ENCODE results near the gene CD300LG.
"Not testable (repeated sequence)": the region's sequence is repeated elsewhere in the genome, so short reads cannot be mapped to it uniquely, and the experiment has no call there.

Gene CD300LG

DNA sequence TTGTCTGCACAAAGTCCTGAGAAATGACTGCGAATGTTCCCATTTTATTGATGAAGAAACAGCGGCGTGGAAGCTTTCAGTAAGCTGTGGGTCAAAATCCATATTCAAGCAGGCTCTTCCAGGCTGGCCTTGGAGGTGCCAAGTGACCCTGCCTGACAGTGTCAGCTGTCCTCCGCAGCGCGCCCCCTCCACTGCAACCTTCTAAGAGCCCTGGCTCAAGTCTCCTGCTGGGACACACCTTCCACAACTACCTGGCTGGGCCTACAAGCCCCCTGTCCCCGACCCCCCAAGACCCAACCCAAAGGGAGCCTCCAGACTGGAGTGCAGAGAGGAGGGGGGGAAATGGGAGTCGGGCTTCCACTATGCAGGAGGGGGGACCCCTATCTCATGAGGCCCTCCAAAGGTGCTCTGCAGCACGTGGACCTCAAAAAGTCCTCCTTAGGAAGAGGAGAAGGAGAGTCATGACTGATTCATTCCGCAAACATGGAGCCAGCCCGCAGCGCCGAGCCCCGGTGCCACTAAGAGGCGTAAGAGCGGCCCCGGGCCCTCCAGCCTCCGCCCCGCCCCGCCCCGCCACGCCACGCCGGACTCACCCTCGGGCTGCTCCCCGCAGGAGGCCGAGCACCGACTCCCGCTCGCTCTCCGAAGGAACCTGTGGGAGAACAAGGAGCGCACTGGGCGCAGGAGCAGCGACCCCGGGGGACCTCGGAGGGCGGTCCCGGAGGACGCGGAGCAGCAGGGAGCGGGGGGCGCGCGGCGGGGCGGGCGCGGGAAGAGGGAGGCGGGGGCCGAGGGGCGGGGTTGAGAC is 14.6 kb upstream of the CD300LG start:
- TF ChIP-seq, protein P1, sequence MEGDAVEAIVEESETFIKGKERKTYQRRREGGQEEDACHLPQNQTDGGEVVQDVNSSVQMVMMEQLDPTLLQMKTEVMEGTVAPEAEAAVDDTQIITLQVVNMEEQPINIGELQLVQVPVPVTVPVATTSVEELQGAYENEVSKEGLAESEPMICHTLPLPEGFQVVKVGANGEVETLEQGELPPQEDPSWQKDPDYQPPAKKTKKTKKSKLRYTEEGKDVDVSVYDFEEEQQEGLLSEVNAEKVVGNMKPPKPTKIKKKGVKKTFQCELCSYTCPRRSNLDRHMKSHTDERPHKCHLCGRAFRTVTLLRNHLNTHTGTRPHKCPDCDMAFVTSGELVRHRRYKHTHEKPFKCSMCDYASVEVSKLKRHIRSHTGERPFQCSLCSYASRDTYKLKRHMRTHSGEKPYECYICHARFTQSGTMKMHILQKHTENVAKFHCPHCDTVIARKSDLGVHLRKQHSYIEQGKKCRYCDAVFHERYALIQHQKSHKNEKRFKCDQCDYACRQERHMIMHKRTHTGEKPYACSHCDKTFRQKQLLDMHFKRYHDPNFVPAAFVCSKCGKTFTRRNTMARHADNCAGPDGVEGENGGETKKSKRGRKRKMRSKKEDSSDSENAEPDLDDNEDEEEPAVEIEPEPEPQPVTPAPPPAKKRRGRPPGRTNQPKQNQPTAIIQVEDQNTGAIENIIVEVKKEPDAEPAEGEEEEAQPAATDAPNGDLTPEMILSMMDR (conservative IDR thresholded peaks at IDR 0.05; ENCODE audit: low read depth, low read length): no peak
- no peak for DNase-seq (ENCODE audit: low read depth)
- H3K4me3 ChIP-seq (ENCODE audit: low read length): peak overlapping the region; percentile 53

DNA sequence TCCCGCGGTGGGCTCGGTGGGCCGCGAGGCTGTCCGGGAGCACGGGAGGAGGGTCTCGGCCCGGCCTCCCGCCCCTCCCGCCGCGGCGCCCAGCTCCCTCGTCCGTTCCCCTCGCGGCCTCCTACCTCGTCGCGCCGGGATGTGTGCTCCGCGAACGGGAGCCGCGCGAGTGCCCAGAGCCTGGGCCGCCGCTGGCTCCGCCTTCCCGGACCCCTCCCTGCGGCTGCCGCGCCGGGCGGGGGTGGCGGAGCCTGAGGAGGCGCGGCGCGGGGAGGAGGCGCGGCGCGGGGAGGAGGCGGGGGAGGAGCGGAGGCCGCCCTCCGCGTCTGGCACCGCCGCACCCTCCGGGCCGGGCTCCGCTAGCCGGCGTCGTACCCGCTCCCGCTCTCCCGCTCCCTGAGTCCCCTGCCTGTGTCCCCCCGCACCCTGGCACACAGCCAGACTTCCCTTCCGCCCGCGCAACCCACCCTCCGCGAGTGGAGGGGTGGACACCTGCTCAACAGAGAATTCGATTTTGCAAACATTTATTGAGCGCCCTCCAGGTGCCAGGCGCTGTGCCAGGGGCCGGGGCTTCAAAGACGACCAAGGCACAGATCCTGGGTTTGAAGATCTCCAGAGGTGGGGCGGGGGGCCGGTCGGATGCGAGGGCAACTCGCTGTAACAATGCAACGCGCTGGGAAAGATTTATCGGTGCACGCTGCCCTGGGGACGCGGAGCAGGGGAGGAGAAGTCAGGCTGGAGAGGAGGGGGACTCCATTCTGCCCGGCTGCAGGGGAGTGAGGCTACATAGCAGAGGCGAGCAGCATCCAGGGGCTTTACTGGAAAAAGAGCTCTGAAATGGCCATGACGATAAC is 13.8 kb upstream of the CD300LG start, which contains the start of gene MPP3:
Gene MPP3 (minus strand): TSS at position 171 of the 854 bp plus-strand sequence. CDS start 1,240 bp downstream, outside the sequence.
- TF ChIP-seq, protein P1 (conservative IDR thresholded peaks at IDR 0.05; ENCODE audit: low read depth, low read length): no peak
- DNase-seq (ENCODE audit: low read depth): no peak
- peak within 1 kb of the TSS; percentile 54 for H3K4me3 ChIP-seq (ENCODE audit: low read length)

DNA sequence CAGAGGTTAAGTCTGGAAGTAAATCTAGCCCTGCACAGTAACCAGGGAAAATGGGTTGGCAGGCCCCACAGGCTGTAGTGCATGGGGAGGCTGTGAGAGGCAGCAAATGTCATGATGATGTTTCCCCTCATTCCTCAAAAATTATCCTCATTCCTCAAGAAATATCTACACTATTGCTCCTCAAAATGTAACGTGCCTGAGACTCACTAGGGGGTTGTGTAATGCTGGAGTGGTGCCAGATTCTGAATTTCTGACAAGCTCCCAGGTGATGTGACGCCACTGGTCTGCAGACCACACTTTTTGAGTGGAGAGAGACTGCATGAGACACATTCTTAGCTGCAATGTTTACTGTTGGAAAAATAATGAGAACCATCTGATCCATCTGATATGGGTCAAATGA is 12.9 kb upstream of the CD300LG start:
- TF ChIP-seq, protein P1 (conservative IDR thresholded peaks at IDR 0.05; ENCODE audit: low read depth, low read length): no peak
- no peak overlapping the region for H3K4me3 ChIP-seq (ENCODE audit: low read length)
- DNase-seq (ENCODE audit: low read depth): no peak

DNA sequence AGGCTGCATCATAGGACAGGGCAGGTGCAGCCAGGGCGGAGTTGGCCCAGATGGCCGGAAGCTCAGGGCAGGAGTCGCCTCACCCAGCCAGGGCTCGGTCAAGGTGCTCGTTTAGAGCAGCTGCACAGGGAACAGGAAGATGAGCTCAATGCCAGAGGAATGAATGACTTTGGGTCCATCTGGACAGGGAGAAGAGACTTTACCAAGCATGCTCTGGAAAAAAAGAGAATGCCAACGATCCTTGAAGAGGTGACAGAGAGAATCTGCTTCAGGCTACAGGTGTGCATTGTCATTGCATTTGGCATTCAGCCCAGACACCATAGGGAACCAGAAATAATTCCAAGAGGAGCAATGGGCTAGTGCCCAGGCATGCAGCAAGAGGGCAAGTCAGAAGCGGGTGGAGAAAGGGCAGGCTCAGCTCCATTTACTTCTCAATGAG is 7.3 kb upstream of the CD300LG start:
- no peak overlapping the region for H3K4me3 ChIP-seq (ENCODE audit: low read length)
- DNase-seq (ENCODE audit: low read depth): no peak
- TF ChIP-seq, protein P1 (conservative IDR thresholded peaks at IDR 0.05; ENCODE audit: low read depth, low read length): no peak

DNA sequence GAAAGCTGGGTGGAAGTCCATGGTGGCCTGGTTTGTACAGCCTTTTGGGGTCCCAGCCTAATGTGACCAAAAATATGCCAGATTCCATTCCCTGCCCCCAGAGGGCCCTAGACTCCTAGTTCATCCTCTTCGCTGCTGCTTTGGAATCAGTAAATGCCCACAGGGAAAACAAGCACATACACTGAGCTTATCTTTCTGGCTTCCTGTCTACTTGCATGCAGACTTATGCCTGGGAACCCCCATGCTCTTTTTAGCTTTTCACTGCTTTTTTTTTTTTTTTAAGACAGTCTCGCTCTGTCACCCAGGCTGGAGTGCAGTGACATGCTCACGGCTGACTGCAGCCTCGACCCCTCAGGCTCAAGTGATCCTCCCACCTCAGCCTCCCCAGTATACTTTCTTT is 6.2 kb upstream of the CD300LG start:
- no peak overlapping the region for H3K4me3 ChIP-seq (ENCODE audit: low read length)
- TF ChIP-seq, protein P1 (conservative IDR thresholded peaks at IDR 0.05; ENCODE audit: low read depth, low read length): peak; percentile 50
- no peak for DNase-seq (ENCODE audit: low read depth)

DNA sequence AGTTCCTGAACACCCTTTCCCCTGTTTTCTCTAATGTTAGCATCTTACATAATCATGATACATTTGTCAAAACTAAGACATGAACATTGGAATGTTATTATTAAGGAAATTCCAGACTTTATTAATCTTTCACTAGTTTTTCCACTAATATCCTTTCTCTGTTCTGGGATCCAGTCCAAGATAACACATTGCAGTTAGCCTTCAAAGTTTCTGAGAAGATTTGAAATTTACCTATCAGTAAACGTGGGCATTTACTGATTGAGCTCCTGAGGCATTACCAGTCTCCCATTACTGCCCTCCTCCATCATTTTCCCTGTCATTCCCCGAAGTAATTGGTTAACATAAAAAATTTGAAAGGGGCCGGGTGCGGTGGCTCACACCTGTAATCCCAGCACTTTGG is 5.7 kb upstream of the CD300LG start:
- H3K4me3 ChIP-seq (ENCODE audit: low read length): no peak overlapping the region
- DNase-seq (ENCODE audit: low read depth): no peak
- TF ChIP-seq, protein P1 (conservative IDR thresholded peaks at IDR 0.05; ENCODE audit: low read depth, low read length): no peak

DNA sequence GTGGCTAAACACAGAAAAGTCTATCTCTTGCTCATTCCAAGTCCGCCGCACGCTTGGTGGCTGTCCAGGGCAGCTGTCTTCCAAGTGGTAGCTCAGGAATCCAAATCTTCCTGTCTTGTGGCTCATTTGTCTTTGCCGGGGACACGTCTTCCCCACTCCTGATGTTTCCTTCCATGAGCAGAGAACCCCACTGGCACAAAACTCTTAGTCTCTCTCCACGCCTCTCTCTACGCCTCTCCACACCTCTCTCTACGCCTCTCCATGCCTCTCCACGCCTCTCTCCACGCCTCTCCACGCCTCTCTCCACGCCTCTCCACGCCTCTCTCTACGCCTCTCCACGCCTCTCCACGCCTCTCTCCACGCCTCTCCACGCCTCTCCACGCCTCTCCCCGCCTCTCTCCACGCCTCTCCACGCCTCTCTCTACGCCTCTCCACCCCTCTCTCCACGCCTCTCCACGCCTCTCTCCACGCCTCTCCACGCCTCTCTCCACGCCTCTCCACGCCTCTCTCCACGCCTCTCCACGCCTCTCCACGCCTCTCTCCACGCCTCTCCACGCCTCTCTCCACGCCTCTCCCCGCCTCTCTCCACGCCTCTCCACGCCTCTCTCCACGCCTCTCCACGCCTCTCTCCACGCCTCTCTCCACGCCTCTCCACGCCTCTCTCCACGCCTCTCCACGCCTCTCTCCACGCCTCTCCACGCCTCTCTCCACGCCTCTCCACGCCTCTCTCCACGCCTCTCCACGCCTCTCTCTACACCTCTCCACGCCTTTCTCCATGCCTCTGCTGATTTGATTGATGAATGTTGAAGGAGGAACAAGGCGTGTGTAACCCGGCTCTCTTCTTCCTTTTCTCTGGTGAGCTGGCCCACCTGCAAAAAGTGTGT is 4.6 kb upstream of the CD300LG start:
- DNase-seq (ENCODE audit: low read depth); H3K4me3 ChIP-seq (ENCODE audit: low read length): not testable (repeated sequence)

Data from retinal pigment epithelial cell (primary cell).